SK-N-SH treated with all-trans-retinoic acid at 6 μM for 48 hours (cell line): ENCODE measurements around the gene DPCD.

Source experiments
- ATAC-seq: fragments of 200-7000 bp; cut with Tn5 transposase; 3 replicates; pipeline ENCODE4 v1.9.1; 2020; ENCODE audit warnings: mild to moderate bottlenecking, moderate library complexity
- ARNTL ChIP-seq: fragments of 450-650 bp; formaldehyde crosslinking; IDR thresholded peaks from 2 replicates; pipeline ENCODE4 v1.5.0; 2020; ENCODE audit warnings: low read depth, mild to moderate bottlenecking, moderate library complexity, borderline replicate concordance
- CSDC2 ChIP-seq: fragments of 250-450 bp; sonication (Bioruptor Pico); IDR thresholded peaks from 2 replicates; pipeline ENCODE4 v1.5.0; 2020; ENCODE audit warnings: mild to moderate bottlenecking, moderate library complexity
- ESRRG ChIP-seq: fragments of 250-450 bp; sonication (Bioruptor Pico); IDR thresholded peaks from 2 replicates; pipeline ENCODE4 v1.6.1; 2021; ENCODE audit warnings: mild to moderate bottlenecking
- GLIS3 ChIP-seq: fragments of 250-450 bp; sonication (Bioruptor Pico); IDR thresholded peaks from 2 replicates; pipeline ENCODE4 v1.5.0; 2020; ENCODE audit warnings: mild to moderate bottlenecking, moderate library complexity
- ISL1 ChIP-seq: fragments of 250-450 bp; sonication (Bioruptor Pico); IDR thresholded peaks from 2 replicates; pipeline ENCODE4 v2.1.2; 2022; ENCODE audit warnings: mild to moderate bottlenecking, moderate library complexity
- OSR1 ChIP-seq: fragments of 250-450 bp; sonication (Bioruptor Pico); IDR thresholded peaks from 2 replicates; pipeline ENCODE4 v1.8.0; 2022; ENCODE audit warnings: moderate library complexity, mild to moderate bottlenecking, inconsistent platforms
- PPARA ChIP-seq: fragments of 250-450 bp; sonication (Bioruptor Pico); IDR thresholded peaks from 2 replicates; pipeline ENCODE4 v1.5.0; 2020; ENCODE audit warnings: mild to moderate bottlenecking, borderline replicate concordance
- RARB ChIP-seq: fragments of 250-450 bp; sonication (Bioruptor Pico); IDR thresholded peaks from 2 replicates; pipeline ENCODE4 v1.8.0; 2021; ENCODE audit warnings: mild to moderate bottlenecking, moderate library complexity
- SNAI2 ChIP-seq: fragments of 250-450 bp; sonication (Bioruptor Pico); IDR thresholded peaks from 2 replicates; pipeline ENCODE4 v1.5.0; 2020; ENCODE audit warnings: mild to moderate bottlenecking, moderate library complexity
- TCF4 ChIP-seq: fragments of 250-450 bp; sonication (Bioruptor Pico); IDR thresholded peaks from 2 replicates; pipeline ENCODE4 v1.8.0; 2021; ENCODE audit warnings: mild to moderate bottlenecking, moderate library complexity, borderline replicate concordance
- TOX ChIP-seq: fragments of 250-450 bp; sonication (Bioruptor Pico); IDR thresholded peaks from 2 replicates; pipeline ENCODE4 v1.8.0; 2021; ENCODE audit warnings: mild to moderate bottlenecking, moderate library complexity, borderline replicate concordance
- TSHZ2 ChIP-seq: fragments of 250-450 bp; sonication (Bioruptor Pico); IDR thresholded peaks from 2 replicates; pipeline ENCODE4 v1.5.0; 2020; ENCODE audit warnings: mild to moderate bottlenecking, moderate library complexity
- ZFP3 ChIP-seq: fragments of 250-450 bp; sonication (Bioruptor Pico); IDR thresholded peaks from 2 replicates; pipeline ENCODE4 v1.5.0; 2020; ENCODE audit warnings: mild to moderate bottlenecking, moderate library complexity
- ZFP30 ChIP-seq: fragments of 450-650 bp; formaldehyde crosslinking; IDR thresholded peaks from 2 replicates; pipeline ENCODE4 v1.5.0; 2022; ENCODE audit warnings: mild to moderate bottlenecking, moderate library complexity
- ZNF565 ChIP-seq: fragments of 450-650 bp; formaldehyde crosslinking; conservative IDR thresholded peaks from 2 replicates; pipeline ENCODE4 v1.5.0; 2020; ENCODE audit warnings: low read depth, mild to moderate bottlenecking, moderate library complexity
- ZNF8 ChIP-seq: fragments of 450-650 bp; formaldehyde crosslinking; IDR thresholded peaks from 2 replicates; pipeline ENCODE4 v1.5.0; 2020; ENCODE audit warnings: mild to moderate bottlenecking, moderate library complexity
- TF ChIP-seq, protein P1 (sequence below): fragments of 250-450 bp; sonication (Bioruptor Pico); IDR thresholded peaks from 2 replicates; pipeline ENCODE4 v1.5.1; 2021; ENCODE audit warnings: mild to moderate bottlenecking, moderate library complexity
- TF ChIP-seq, protein P2 (sequence below): fragments of 250-450 bp; sonication (Bioruptor Pico); IDR thresholded peaks from 2 replicates; pipeline ENCODE4 v1.8.0; 2021; ENCODE audit warnings: low read depth, mild to moderate bottlenecking, moderate library complexity, borderline replicate concordance

DPCD gene

GRCh38 chr10:101569622-101570427 is 18.3 kb upstream of the DPCD start:
- ATAC-seq, result peak; percentile 85
- TF ChIP-seq TOX (CRISPR knock-in tag) (no peak), GLIS3 (CRISPR knock-in tag) (0 out of 2 replicates have a peak, but pooled peaks have one; percentile 45)

DNA sequence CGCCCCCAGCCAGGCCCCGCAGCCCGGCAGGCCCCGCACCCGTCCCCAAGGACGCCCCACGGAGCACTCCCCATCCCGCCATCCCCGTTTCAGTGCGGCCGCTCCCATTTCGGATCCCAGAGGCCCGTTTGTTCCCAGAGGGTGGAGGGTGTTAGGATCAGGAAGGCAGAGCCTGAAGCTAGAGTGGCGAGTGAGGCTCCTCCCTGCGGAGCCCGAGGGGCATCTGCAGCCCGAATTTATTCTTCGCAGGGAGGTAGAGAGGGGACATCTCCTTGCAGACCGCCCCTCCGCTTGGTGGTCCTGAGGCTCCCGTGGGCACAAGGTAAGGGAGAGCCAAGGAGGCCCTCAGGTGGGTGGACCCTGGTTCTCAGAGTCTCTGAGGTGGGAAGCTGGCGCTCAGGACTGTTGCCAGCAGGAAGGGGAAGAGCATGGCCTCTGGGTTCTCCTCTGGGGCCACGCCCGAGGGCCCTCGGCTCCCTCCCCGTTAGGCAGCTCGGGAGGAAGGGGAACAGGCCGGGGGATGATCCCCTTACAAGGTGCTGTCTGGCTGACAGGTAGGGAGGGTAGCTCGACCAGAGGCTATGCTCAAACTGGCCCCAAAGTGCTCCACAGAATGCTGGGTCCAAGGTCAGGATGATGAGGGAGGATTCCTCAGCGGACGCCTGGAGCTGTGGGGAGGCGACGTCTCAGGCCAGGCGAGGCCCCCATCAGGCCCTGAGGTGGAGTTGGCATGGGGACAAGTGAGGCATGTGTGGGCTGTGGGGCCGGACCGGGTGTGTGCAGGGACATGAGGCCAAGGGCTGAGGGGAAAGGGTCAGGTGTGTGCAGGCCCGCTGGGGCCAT is 17.5 kb upstream of the DPCD start:
- ATAC-seq, result peak; percentile 54
- TF ChIP-seq ISL1 (CRISPR knock-in tag) (no peak), TSHZ2 (CRISPR knock-in tag) (no peak), ZFP3 (CRISPR knock-in tag) (no peak), TCF4 (CRISPR knock-in tag) (no peak), GLIS3 (CRISPR knock-in tag) (no peak), OSR1 (CRISPR knock-in tag) (no peak), ZFP30 (CRISPR knock-in tag) (no peak), SNAI2 (CRISPR knock-in tag) (no peak)
- TF ChIP-seq, protein P1, sequence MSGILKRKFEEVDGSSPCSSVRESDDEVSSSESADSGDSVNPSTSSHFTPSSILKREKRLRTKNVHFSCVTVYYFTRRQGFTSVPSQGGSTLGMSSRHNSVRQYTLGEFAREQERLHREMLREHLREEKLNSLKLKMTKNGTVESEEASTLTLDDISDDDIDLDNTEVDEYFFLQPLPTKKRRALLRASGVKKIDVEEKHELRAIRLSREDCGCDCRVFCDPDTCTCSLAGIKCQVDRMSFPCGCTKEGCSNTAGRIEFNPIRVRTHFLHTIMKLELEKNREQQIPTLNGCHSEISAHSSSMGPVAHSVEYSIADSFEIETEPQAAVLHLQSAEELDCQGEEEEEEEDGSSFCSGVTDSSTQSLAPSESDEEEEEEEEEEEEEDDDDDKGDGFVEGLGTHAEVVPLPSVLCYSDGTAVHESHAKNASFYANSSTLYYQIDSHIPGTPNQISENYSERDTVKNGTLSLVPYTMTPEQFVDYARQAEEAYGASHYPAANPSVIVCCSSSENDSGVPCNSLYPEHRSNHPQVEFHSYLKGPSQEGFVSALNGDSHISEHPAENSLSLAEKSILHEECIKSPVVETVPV, result no peak
- TF ChIP-seq, protein P2, sequence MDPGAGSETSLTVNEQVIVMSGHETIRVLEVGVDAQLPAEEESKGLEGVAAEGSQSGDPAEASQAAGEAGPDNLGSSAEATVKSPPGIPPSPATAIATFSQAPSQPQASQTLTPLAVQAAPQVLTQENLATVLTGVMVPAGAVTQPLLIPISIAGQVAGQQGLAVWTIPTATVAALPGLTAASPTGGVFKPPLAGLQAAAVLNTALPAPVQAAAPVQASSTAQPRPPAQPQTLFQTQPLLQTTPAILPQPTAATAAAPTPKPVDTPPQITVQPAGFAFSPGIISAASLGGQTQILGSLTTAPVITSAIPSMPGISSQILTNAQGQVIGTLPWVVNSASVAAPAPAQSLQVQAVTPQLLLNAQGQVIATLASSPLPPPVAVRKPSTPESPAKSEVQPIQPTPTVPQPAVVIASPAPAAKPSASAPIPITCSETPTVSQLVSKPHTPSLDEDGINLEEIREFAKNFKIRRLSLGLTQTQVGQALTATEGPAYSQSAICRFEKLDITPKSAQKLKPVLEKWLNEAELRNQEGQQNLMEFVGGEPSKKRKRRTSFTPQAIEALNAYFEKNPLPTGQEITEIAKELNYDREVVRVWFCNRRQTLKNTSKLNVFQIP (CRISPR knock-in tag), result no peak

DNA sequence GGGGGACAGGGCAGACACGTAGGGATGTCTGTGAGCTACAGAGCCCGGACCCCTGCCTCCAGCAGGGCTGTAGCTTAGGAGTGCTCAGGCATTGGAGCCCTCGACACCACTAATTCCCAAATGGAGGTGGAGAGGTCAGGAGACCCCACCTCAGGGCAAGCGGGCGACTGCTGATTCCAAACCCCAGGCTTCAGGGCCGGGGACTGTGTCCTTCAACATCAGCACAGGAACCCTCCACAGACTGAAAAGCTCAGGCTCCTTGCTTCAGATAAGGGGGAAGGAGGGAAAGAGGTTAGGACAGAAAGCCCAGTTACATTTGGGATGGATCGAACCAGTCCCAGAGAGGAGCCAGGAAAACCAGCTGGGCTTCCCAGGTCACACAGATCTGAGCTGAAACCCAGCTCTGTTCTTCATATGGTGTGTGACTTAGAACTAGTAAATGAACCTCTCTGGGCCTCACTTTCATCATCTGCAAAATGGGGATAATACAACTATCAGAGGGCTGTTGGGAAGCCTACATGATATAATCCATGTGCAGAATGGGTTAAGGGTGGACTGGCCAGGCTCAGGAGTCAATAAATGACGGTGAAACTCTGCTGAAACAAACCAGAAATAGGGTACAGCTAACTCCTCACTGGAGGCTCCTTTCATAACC is 16.7 kb upstream of the DPCD start:
- no peak for TF ChIP-seq PPARA (CRISPR knock-in tag)
- TF ChIP-seq, protein P2 (CRISPR knock-in tag), result no peak
- no peak for TF ChIP-seq ESRRG

DNA sequence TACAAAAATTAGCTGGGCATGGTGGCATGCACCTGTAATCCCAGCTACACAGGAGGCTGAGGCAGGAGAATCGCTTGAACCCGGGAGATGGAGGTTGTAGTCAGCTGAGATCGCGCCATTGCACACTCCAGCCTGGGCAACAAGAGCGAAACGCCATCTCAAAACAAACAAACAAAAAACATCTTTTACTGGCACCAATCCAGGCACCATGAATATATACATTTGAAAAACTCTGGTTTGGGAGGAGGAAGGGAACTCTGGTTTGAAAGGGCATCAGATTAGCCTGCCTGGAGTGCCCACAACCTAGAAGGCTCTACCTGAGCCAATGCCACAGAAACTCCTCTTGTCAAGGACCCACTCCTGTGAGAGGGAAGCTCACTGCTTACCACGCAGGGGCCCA is 16.0 kb upstream of the DPCD start:
- no peak for ATAC-seq
- TF ChIP-seq RARB, result no peak
- no peak for TF ChIP-seq ZFP30 (CRISPR knock-in tag)
- no peak for TF ChIP-seq PPARA (CRISPR knock-in tag)
- TF ChIP-seq ZNF8 (CRISPR knock-in tag), result no peak
- TF ChIP-seq ZFP3 (CRISPR knock-in tag), result no peak
- TF ChIP-seq CSDC2 (CRISPR knock-in tag), result no peak
- TF ChIP-seq TSHZ2 (CRISPR knock-in tag), result no peak
- no peak for TF ChIP-seq TOX (CRISPR knock-in tag)
- TF ChIP-seq, protein P2 (CRISPR knock-in tag), result no peak
- TF ChIP-seq TCF4 (CRISPR knock-in tag), result no peak
- TF ChIP-seq ARNTL (CRISPR knock-in tag), result no peak
- no peak for TF ChIP-seq ZNF565 (CRISPR knock-in tag)

More for the DNA sequence above, 16.7 kb upstream of the DPCD start:
- ATAC-seq, result no peak
